Measurements from ENCODE around the gene ACP6.
"Not testable (repeated sequence)": the region's sequence is repeated elsewhere in the genome, so short reads cannot be mapped to it uniquely, and the experiment has no call there.

Gene ACP6

DNA sequence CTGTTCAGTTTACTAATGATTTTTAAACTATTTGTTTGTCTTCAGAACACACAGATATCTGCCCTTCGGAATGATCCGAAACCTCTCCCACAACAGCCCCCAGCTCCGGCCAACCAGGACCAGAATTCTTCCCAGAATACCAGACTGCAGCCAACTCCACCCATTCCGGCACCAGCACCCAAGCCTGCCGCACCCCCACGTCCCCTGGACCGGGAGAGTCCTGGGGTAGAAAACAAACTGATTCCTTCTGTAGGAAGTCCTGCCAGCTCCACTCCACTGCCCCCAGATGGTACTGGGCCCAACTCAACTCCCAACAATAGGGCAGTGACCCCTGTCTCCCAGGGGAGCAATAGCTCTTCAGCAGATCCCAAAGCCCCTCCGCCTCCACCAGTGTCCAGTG is 51.6 kb downstream of the ACP6 start:
- no peak for DNase-seq

DNA sequence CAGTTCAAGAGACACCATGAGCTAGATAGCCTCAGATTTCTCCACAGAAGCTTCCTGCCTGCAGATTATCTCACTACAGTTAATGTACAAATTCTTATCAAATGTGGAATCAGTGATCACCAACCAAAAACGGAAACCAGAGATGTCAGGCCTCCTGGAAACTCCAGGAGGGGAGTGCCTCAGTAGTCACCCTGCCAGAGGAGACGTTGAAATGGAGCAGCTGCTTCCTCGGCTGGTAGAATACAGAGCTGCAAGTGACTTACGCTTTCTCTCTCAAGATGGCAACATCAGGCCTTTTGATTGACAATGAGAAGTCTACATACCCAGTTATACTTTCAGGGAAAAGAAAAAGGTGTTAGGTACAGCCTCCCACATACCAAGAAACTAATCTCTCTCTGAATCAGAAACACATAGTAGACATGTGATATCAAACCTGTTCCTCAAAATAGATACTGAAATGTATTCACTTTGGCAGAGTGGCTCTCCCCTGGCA is 52.2 kb downstream of the ACP6 start:
- DNase-seq, result peak; percentile 43

DNA sequence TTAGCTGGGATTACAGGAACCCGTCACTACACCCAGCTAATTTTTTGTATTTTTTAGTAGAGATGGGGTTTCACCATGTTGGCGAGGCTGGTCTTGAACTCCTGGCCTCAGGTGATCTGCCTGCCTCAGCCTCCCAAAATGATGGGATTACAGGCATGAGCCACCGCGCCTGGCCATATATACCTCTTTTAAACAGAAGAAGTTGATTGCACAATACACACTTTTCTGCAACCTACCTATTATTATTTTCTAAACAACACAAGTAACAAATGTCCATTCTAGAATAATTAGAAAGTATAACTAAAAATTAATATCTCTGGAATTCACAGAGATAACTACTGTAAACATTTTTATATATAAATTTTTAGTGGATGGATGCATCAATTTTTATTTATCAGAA is 55.4 kb downstream of the ACP6 start:
- DNase-seq, result not testable (repeated sequence)

- DNase-seq, result no peak
Measured at GRCh38 chr1:147613506-147613905, 56.8 kb downstream of the ACP6 start.

DNA sequence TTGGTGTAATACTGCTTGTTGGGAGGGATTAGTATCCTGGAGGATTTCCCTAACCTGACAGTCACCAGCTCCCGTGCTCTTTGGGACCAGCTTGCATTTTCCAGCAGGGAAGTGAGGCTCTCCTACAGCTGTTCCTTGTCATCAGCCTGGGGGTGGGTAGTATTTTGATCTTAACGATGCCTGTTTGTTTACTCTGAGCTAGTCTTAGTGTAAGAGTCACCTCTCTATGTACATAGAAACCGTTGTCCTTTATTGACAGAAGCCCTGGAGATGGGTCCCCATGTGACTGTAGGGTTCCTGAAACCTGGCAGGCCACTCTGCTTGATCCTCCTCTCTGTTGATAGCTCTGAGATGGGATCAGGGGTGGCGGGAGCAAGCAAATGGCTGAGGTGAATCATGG is 58.0 kb downstream of the ACP6 start:
- DNase-seq, result no peak

DNA sequence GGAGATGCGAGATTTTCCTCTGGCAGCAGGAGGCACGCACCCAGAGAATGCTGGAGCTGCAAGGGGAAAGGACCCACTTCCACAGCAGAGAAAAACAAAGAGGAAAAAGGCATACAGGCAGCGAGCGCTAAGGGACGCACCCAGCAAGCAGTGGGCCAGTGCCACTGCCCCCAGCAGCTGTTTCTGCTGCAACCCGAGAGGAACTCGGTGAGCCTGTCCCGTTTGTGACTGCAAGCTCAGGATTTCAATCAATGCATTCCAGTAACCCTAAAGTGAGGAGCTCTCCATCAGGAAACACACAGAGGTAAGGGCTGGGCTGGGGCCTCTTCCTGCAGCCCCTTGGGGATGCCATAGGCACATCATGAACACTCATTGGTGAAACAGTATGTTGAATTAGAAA is 58.7 kb downstream of the ACP6 start:
- DNase-seq, result no peak

- no peak for DNase-seq
Measured at GRCh38 chr1:147611021-147611426, 59.3 kb downstream of the ACP6 start.

GRCh38 chr1:147609358-147609757 is 61.0 kb downstream of the ACP6 start:
- no peak for DNase-seq

DNA sequence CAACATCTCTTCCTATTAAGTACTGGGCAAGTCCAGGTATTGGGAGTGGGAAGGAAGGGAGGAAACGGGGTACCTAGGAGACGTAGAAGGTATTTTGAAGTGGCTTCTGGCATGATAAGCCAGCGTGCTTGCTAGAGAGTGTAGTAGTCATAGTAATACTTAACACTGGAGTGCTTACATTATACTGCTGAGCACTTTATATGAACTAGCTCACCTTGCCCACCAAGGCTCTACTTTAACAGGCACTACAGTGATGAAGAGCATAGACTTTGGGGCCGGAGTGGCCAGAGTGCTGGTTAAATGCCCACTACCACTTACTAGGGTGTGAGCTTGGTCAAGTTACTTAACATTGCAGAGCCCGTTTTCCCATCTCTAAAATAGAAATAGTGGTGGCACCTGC is 61.7 kb downstream of the ACP6 start:
- DNase-seq, result no peak

DNA sequence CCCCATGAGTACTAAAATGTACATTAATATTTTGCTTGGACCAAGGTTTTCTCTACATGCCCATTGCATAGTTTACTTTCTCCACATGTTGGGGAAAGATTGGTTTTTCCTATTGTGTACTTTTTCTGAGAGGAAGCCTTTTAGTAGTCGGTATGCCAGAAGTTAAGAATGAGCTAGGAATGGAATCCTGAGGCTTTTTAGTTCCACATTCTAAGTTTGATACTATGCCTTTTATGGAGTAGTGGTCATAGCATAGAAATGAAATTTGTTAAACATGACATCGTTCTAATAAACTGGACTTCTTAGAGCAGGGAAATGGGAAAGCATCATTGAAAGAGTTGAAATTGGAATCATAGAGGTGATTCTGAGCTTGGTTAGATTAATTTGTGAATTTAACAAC is 64.7 kb downstream of the ACP6 start:
- no peak for DNase-seq

GRCh38 chr1:147603986-147604385 is 66.3 kb downstream of the ACP6 start:
- no peak for DNase-seq

GRCh38 chr1:147600119-147601111 is 69.9 kb downstream of the ACP6 start:
- peak; percentile 43 for DNase-seq

- peak; percentile 96 for DNase-seq
Measured at GRCh38 chr1:147599362-147600118, 70.8 kb downstream of the ACP6 start.

GRCh38 chr1:147598621-147599361 is 71.5 kb downstream of the ACP6 start:
- peak; percentile 21 for DNase-seq

DNA sequence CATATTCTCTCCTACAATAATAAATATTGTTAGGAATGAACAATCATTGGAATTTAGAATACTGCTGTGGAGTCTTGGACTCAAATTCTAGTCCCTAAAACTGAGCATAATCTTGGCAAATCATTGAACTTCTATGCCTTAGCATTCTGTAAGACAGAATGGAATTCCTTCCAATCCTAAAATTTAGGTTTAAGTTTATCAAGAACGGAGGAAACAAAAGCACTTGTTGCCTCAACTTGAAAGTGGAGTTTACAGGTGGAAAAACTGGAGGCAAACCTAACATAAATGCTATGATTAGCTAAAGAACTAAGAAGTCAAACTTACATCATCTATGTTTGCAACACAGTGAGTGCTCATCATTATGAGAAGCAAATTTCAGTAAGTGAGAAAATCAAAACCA is 73.3 kb downstream of the ACP6 start:
- no peak for DNase-seq

All from stimulated activated CD4-positive, alpha-beta T cell treated with anti-CD3 and anti-CD28 coated beads, Interleukin-1b, Interleukin-23, amount 100 ng/mL, for 48 hours (primary cell).